Fibroblast of skin of scalp (primary cell): Measurements from ENCODE around the gene HNF4A.

Source experiments
- DNase-seq: peaks from one replicate; pipeline ENCODE4 v3.0.0-alpha.2; 2013

HNF4A gene

DNA sequence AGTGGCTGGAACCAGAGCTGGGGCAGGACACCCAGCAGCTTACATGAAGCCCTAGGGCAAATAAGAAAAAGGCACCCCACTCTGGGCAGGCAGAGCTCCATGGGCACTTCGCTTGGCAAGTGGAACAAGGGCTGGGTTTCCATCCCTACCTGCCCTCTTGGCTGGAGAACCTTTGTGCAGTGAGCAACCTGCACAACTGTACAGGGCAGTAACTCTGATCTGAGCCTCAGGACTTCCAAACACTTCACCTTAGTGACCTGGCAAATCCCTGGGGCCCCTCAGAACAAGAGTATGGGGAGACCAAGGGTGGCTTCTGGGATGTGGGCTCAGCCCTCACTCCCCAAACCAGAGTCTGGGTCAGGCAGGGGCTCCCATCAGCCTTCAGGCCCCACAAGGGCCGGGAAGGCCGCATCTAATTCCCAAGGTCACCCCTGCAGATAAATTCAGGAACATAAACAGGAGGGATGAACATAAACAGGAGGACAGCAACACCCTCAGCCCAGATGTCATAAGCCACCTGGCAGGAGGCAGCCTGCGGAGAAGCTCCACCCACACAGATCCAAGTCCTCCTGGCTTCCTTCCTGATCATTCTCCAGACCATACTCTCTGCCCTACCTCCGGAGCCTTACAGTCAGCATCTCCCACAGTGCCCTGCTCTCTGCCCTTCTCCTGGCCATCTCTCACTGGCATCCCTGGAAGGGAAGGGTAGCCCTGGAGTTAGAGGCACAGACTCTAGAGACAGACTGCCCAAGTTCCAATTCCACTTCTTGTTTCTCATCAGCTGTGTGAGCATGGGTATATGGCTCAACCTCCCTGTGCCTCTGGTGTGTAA is 37.5 kb downstream of the HNF4A start:
- no peak for DNase-seq

GRCh38 chr20:44393608-44394451 is 38.3 kb downstream of the HNF4A start:
- no peak for DNase-seq

GRCh38 chr20:44394452-44394701 is 38.9 kb downstream of the HNF4A start:
- DNase-seq, result no peak

DNA sequence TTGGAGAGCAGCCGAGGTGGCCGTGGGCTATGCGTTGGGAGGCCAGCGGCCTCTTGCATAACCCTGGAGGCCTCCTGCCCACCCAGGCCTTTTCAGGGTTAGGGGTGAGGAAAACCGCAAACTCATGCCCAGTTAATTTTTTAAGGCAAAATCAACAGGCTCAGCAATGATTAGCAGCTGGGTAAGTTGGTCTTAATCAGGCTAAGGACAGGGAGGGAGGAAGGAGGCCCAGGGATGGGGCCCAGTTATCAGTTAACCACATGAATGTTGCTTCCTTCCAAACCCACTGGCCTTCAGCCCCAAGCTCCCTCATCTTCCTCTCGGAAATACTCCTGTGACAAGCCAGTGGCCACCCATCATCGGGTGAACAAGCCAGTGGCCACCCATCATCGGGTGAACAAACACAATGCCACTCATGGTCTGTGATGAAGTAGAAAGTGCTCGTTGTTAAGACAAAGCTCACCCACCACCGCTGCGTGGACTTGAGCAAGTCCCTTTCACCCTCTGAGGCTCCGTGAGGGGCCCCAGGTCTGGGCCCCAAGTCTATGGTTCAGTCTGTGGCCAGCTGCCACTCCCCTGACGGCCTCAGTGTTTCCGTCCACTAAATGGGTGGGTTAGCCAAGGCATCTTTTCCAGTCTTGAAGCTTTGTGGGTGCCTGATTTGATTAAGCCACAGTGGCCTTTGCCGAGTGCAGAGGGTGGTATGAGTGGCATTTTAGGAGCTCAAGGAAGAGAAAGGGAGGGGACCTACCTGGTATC is 39.4 kb downstream of the HNF4A start:
- no peak for DNase-seq

- DNase-seq, result no peak
These were observed 40.2 kb downstream of the HNF4A start for GRCh38 chr20:44395461-44396340.

DNA sequence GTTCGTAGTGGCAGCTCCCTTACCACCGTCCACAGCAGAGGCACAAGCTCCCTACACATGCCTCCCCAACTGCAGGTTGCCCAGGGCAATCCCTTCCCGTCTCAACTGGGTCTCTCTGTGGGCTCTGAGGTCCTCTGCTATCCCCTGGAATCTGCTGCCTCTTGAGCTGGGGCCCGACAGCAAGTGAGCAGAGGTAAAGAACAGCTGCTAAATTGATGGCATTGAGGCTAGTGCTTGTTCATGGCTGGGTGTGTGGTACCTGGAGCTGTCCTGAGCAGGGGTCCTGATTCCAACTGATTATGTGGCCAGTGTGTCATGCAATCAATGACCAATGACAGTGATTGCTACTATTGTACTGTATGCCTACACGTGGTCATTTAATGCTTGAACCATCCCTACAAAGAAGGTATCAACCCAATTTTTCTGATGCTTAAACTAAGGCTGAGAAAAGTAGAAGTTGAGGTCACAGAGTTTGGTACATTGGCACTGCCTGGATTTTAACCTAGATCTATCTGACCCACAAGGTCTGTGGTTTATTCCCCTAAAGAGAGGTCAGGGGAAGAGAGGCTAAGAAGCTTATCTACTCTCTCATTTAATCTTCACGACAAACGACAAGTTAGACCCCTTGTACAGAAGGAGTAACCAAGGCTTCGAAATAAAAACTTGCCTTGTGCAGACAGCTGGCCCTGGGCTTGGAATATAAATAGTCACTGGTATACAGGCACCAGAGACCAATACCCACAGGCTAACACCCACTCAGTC is 41.1 kb downstream of the HNF4A start:
- no peak for DNase-seq

DNA sequence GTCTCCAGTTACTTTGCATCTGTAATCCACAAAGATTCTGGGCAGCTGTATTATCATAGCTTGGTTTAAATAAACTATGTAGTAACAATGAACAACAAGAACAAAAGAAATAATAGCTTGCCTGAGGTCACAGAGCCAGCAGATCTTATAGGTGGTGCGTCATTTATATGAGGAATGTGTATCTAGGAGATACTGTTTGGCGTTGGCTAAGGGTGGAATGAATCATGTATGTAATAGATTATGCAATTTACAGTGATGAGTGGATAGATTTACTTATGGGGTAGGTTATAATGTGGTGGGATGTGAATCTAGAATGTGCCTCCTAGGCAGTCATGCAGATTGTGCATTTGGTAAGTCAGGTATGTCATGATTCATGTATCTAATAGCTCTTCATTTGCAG is 42.8 kb downstream of the HNF4A start:
- peak; percentile 22 for DNase-seq

GRCh38 chr20:44399446-44399845 is 43.9 kb downstream of the HNF4A start:
- DNase-seq, result no peak

GRCh38 chr20:44400671-44400969 is 45.1 kb downstream of the HNF4A start:
- no peak for DNase-seq

- DNase-seq, result no peak
These were observed 45.7 kb downstream of the HNF4A start for GRCh38 chr20:44400970-44401769.

DNA sequence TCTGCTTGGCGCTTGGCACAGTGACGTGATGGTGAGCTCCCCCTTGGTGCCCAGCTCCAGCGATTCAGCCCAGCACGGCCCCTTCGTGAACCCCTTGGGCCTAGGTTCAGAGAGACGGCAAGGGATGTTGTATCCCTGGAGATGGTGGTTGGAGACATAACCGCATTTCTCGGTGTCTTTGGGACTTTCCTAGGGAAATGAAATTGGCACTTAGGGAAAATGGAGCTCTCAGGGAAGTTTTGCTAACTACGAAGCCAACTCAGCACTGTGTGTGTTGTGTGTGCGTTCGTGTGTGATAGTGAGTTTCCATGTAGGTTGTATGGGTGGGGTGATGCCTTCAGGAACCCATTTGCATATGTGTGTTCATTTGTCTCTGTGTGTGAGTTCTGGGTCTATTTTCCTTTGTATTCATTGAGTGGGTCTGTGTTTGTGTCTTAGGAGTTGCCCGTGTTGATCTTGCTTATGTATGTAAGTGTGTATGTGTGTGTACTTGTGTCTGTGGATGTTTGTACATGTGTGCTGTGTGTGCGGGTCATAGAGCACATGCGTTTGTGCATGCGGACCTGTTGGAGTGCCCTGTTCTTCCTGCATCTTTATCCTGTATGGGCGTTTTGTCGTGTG is 46.4 kb downstream of the HNF4A start:
- DNase-seq, result no peak

DNA sequence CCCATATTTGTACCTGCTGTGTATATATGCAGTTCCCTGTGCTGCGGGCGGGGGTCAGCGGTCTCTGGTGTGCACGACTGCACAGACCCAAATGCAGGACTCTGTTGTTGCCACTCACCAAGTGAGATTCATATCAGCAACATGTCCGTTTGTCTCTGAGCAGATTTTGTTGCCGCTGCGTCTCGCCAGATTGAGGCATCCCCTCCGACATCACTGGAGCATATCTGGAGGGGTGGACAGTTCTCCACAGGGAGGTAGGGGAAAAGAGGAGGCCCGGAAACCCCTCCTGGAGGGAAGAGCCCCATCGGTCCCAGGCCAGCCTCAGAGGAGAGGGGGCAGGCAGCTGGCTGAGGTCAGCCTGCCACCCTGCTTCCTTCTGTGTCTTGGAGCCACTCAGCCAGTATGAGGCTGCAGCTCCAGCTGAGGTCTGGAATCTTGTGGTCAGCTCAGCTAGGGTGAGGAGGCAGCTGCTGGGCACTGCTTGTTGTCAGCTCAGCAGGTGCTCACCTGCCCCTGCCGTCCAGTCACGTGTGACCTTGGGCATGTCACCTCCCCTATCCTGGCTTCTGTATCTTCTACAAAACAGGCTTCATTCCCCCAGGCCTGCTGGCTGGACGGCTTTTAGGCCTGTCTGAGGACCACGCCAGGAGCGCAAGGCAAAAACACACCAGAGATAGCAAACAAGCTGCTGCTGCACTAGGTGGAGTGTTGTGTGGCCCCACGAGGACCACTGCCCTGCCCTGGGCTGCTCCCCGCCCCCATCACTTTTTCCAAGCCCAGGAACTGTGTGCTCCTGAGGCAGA is 47.1 kb downstream of the HNF4A start:
- no peak for DNase-seq

- DNase-seq, result no peak
These were observed 48.0 kb downstream of the HNF4A start for GRCh38 chr20:44403194-44404112.

GRCh38 chr20:44404204-44405181 is 49.0 kb downstream of the HNF4A start:
- no peak for DNase-seq

DNA sequence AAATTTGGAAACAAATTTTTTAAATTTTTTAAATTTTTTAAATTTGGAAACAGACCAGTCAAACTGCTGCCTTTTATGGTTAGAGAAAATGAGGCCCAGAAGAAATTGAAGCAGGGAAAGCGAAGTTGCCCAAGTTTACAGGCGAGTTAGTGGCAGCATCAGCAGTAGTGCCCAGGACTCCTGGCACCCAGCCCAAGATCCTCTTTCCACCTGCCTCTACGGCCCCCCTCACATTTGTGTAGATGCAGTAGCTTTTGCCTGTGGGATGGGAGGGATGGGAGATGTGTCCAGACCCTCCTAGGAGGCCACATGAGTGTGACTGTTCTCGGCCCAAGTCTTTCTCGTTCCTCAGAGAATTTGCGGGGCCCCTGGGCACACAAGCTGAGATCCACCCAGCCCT is 49.8 kb downstream of the HNF4A start:
- no peak for DNase-seq

- DNase-seq, result no peak
These were observed 50.5 kb downstream of the HNF4A start for GRCh38 chr20:44405785-44406571.
